Inflammatory macrophage (primary cell): ENCODE results near the gene NSUN2.
"Not testable (repeated sequence)": the region's sequence is repeated elsewhere in the genome, so short reads cannot be mapped to it uniquely, and the experiment has no call there.

Experiments
- DNase-seq, 2 donors: peaks; one replicate each; pipeline ENCODE4 v3.0.0-alpha.2; 2020 to 2022
- total RNA-seq, 18 experiments: gene quantifications; one replicate each; lab custom pipeline; 2026; ENCODE audit warnings: mixed read lengths in 6 of 18, inconsistent platforms in 2 of 18; lab: John Stamatoyannopoulos, UW

The NSUN2 gene
- total RNA-seq, result 61.2 to 117 (median 85.2) reads per million in 18 experiments

GRCh38 chr5:6632888-6633468 lies at the start of gene NSUN2, which contains the start of gene SRD5A1:
Gene NSUN2 (minus strand): TSS chr5:6633044. CDS start chr5:6632979, 65 bp downstream.
Gene SRD5A1 (plus strand): TSS chr5:6633440. CDS start chr5:6633577, 137 bp downstream.
- peak; percentile 91 to 97 for DNase-seq

- DNase-seq, result no peak
These were observed 49.4 kb upstream of the NSUN2 start for GRCh38 chr5:6682239-6682638.

GRCh38 chr5:6681682-6682081 lies 48.8 kb upstream of the NSUN2 start:
- no peak for DNase-seq

GRCh38 chr5:6680922-6681321 lies 48.1 kb upstream of the NSUN2 start:
- no peak for DNase-seq

- DNase-seq, result no peak
These were observed 45.5 kb upstream of the NSUN2 start for GRCh38 chr5:6678385-6678784.

GRCh38 chr5:6676702-6677101 lies 43.9 kb upstream of the NSUN2 start:
- DNase-seq, result no peak

GRCh38 chr5:6675784-6676491 lies 43.1 kb upstream of the NSUN2 start:
- DNase-seq, result no peak

- DNase-seq, result no peak
These were observed 42.0 kb upstream of the NSUN2 start for GRCh38 chr5:6674886-6675285.

GRCh38 chr5:6674421-6674820 lies 41.6 kb upstream of the NSUN2 start:
- no peak for DNase-seq

- no peak for DNase-seq
These were observed 41.1 kb upstream of the NSUN2 start for GRCh38 chr5:6673963-6674362.

GRCh38 chr5:6673031-6673430 lies 40.2 kb upstream of the NSUN2 start:
- DNase-seq, result no peak

- not testable (repeated sequence) for DNase-seq
These were observed 35.9 kb upstream of the NSUN2 start for GRCh38 chr5:6668717-6669116.

GRCh38 chr5:6667648-6668047 lies 34.8 kb upstream of the NSUN2 start:
- no peak for DNase-seq

- DNase-seq, result no peak
These were observed 33.9 kb upstream of the NSUN2 start for GRCh38 chr5:6666762-6667161.

GRCh38 chr5:6660688-6661087 lies 27.8 kb upstream of the NSUN2 start:
- no peak for DNase-seq

- no peak for DNase-seq
These were observed 27.3 kb upstream of the NSUN2 start for GRCh38 chr5:6659941-6660684.

GRCh38 chr5:6656680-6657079 lies 23.8 kb upstream of the NSUN2 start:
- no peak for DNase-seq

- no peak for DNase-seq
These were observed 22.6 kb upstream of the NSUN2 start for GRCh38 chr5:6655432-6655831.

GRCh38 chr5:6652025-6652424 lies 19.2 kb upstream of the NSUN2 start:
- no peak for DNase-seq

GRCh38 chr5:6649681-6650080 lies 16.8 kb upstream of the NSUN2 start:
- DNase-seq, result peak in 1 of 2 donors; percentile 17

- DNase-seq, result no peak
These were observed 16.3 kb upstream of the NSUN2 start for GRCh38 chr5:6649186-6649585.

- peak; percentile 59 to 84 for DNase-seq
These were observed 12.9 kb upstream of the NSUN2 start for GRCh38 chr5:6645571-6646362.

GRCh38 chr5:6644794-6645241 lies 12.0 kb upstream of the NSUN2 start:
- no peak for DNase-seq
